Kidney epithelial cell (primary cell): ENCODE data around the gene DYNLRB1. TPM values are rescaled to one million over a fixed set of nuclear protein-coding genes. Genes with fewer than 3 reads are reported as not detected.

ENCODE experiments used
- DNase-seq: peaks from one replicate; pipeline ENCODE4 v3.0.0-alpha.2; 2010; ENCODE audit warnings: low read depth
- H3K27me3 ChIP-seq: 2 replicates; pipeline ENCODE4 v1.6.0; 2011; ENCODE audit warnings: low read length; ENCODE audit not compliant: control insufficient read depth, insufficient read depth
- H3K36me3 ChIP-seq: 2 replicates; pipeline ENCODE4 v1.5.1; 2011; ENCODE audit warnings: low read length; ENCODE audit not compliant: control insufficient read depth, insufficient read depth
- H3K4me3 ChIP-seq: 2 replicates; pipeline ENCODE4 v1.5.1; 2011; ENCODE audit warnings: low read depth, mild to moderate bottlenecking, control low read depth, low read length
- total RNA-seq: library from RNA; depleted of rRNA; stranded (reverse); fragments of >200 nt; gene quantifications from 2 replicates; pipeline ENCODE4 v1.2.3, GENCODE V29; 2015
- TF ChIP-seq, protein P1 (sequence below): IDR thresholded peaks from 2 replicates; pipeline ENCODE4 v1.5.1; 2011; ENCODE audit warnings: mild to moderate bottlenecking, moderate library complexity, low read length, control low read depth, inconsistent platforms; ENCODE audit not compliant: insufficient read depth, poor library complexity, severe bottlenecking

The DYNLRB1 gene
- total RNA-seq, 1 donor from 2014 or later: 143 TPM

DNA sequence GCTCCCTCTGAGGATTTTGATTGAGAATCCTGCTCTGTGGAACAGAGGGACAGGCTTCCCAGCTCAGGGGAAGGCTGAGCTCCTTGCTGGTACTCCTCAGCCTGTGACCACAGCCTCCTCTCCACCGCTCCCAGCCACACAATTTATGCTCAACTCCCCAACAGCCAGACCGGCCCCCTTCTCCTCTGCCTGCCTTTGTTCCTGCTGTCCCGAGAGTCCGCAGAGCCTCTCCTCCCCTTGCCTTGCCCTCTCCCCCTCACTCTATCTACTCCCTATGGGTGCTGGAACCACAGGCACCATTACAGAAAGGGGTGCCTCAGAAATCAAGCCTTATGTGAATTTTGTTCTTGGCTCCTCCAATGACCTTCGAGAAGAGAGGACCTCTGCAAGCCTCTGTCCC lies 58.2 kb downstream of the DYNLRB1 start:
- Histone ChIP-seq H3K4me3 (no peak overlapping the region), H3K27me3 (no peaks in the 10 kb centered on the region), H3K36me3 (no peaks in the 10 kb centered on the region)
- TF ChIP-seq, protein P1, sequence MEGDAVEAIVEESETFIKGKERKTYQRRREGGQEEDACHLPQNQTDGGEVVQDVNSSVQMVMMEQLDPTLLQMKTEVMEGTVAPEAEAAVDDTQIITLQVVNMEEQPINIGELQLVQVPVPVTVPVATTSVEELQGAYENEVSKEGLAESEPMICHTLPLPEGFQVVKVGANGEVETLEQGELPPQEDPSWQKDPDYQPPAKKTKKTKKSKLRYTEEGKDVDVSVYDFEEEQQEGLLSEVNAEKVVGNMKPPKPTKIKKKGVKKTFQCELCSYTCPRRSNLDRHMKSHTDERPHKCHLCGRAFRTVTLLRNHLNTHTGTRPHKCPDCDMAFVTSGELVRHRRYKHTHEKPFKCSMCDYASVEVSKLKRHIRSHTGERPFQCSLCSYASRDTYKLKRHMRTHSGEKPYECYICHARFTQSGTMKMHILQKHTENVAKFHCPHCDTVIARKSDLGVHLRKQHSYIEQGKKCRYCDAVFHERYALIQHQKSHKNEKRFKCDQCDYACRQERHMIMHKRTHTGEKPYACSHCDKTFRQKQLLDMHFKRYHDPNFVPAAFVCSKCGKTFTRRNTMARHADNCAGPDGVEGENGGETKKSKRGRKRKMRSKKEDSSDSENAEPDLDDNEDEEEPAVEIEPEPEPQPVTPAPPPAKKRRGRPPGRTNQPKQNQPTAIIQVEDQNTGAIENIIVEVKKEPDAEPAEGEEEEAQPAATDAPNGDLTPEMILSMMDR: no peak
- no peak for DNase-seq

DNA sequence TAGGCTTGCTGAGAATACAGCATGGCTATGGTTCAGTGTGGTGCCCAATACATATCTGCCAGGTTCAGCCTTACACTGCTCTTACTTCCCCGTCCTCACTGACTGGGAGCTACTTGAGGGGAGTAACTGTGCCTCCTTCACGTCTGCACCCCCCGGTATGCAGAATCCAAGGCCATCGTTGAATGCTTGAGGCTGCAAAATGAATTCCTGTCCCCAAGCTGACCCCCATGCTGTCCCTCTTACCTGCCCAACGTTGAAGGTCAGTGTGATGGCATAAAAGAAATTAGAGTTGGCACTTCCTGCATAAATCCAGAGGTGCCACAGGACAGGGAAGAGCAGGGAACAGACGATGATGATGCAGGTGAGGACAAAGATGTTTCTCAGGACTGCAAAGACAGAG lies 58.6 kb downstream of the DYNLRB1 start:
- H3K4me3 ChIP-seq: no peak overlapping the region
- TF ChIP-seq, protein P1: no peak
- H3K27me3 ChIP-seq: no peaks in the 10 kb centered on the region
- H3K36me3 ChIP-seq: no peaks in the 10 kb centered on the region
- DNase-seq: no peak

DNA sequence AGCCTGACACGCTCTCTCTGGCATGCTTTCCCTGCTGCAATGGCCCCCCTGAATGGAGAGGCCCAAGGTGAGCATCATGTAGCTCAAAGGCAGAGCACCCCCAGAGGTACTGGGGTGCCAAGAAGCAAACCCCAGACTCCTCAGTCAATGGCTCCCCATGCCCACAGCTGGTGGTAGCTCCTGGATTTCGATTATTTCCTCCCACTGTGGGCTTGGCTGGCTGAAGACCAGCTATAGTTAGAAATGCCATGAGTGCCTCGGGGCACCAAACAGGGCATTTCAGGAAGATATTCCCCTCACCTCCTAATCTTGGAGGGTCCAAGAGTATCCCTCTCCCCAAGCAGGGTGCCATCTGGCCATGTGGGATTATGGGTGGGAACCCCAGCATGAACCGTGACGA lies 59.0 kb downstream of the DYNLRB1 start:
- H3K36me3 ChIP-seq: no peaks in the 10 kb centered on the region
- H3K27me3 ChIP-seq: no peaks in the 10 kb centered on the region
- no peak overlapping the region for H3K4me3 ChIP-seq
- DNase-seq: no peak
- TF ChIP-seq, protein P1: no peak

DNA sequence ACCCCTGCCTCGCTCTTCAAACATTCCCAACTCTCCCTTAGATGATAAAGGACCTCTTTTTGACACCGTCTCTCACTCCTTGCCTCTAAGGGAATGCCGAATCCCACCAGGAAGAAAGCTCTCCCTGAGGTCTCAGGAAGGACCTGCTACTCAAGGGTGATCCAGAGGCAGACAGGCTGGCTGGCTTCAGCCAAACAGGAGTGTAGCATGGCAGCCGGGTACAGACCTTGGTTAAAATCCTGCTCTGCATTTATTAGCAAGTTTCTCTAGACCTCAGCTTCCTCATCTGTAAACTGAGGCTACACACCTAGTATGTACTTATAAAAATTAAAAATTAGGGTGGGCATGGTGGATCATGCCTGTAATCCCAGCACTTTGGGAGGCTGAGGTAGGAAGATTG lies 59.5 kb downstream of the DYNLRB1 start:
- no peaks in the 10 kb centered on the region for H3K36me3 ChIP-seq
- TF ChIP-seq, protein P1: no peak
- H3K27me3 ChIP-seq: no peaks in the 10 kb centered on the region
- no peak overlapping the region for H3K4me3 ChIP-seq
- DNase-seq: no peak

DNA sequence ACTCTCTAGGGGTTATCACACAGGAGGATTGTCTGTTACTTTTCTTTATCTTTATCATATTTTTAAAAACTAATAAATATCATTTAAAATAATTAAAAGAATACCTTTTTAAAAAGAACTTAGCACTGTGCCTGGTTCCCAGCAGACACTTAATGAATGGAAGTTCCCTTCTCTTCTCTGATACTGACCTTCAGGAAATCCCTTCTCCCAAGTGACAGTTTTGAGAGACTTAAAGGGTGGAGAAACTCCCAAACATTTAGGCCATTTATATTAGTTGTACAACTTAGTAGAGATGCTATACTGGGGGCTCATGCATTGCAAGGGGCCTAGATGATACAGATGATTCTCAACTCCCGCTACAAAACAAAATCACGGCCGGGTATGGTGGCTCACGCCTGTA lies 60.8 kb downstream of the DYNLRB1 start:
- TF ChIP-seq, protein P1: no peak
- no peak for DNase-seq
- no peaks in the 10 kb centered on the region for H3K36me3 ChIP-seq
- no peak overlapping the region for H3K4me3 ChIP-seq
- no peaks in the 10 kb centered on the region for H3K27me3 ChIP-seq

DNA sequence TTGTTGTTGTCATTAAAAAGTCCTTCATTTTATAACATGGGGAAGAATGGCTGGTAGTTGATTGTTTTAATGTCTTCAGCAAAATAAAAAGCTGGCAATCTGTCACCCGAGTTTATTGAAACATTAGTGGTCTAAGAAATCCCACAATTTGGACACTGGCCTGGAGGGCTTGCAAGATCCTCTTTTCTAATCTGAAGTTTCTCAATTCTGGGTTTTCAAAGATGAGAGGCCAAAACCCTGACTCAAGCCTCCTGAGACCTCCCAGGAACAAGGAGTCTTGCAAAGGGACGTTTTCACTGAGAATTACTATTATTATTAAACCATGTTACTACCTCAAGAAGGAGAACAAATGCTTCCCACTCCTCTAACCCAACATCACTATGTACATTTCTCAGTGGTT lies 61.8 kb downstream of the DYNLRB1 start:
- DNase-seq: no peak
- Histone ChIP-seq H3K4me3 (no peak overlapping the region), H3K27me3 (no peaks in the 10 kb centered on the region), H3K36me3 (no peaks in the 10 kb centered on the region)
- TF ChIP-seq, protein P1: no peak
